CD4-positive, alpha-beta T cell (primary cell): Measurements from ENCODE around the gene KPNA1. TPM values are rescaled to one million over a fixed set of nuclear protein-coding genes. Genes with fewer than 3 reads are reported as not detected.
A peak's percentile ranks its signal among the peaks of the same experiment; 100 is the strongest.

Source experiments
- ATAC-seq: fragments of 200-7000 bp; cut with Tn5 transposase; one replicate; pipeline ENCODE4 v1.10.0; 2022; ENCODE audit warnings: mild to moderate bottlenecking; ENCODE audit not compliant: poor library complexity
- CTCF ChIA-PET: fragments of 350-600 bp; sonication (Branson Sonifier 250); formaldehyde crosslinking; loops from one replicate; lab custom pipeline; 2021; ENCODE audit warnings: antibody characterized with exemption, inconsistent platforms; lab: Charles Lee
- POLR2A ChIA-PET: fragments of 350-600 bp; sonication (Branson Sonifier 250); formaldehyde crosslinking; loops from one replicate; lab custom pipeline; 2021; ENCODE audit warnings: antibody characterized with exemption, inconsistent platforms; lab: Charles Lee
- DNase-seq, 14 experiments: peaks; one replicate each; pipeline ENCODE4 v3.0.0-alpha.2; 2013 to 2020; ENCODE audit warnings: mixed read lengths in 2 of 14
- H3K27ac ChIP-seq, 2 donors: one replicate each; pipeline versions ENCODE4 v1.5.1 to v1.7.0; 2013; ENCODE audit warnings: low read length in 2 of 2, low read depth in 1 of 2, mild to moderate bottlenecking in 1 of 2
- H3K27me3 ChIP-seq, 2 experiments: 1 replicate in 1 of 2; 2 replicates in 1 of 2; pipeline versions ENCODE4 v1.6.1 to v1.7.0; 2013; ENCODE audit warnings: low read length in 2 of 2, control low read depth in 1 of 2, mild to moderate bottlenecking in 1 of 2, moderate library complexity in 1 of 2; ENCODE audit not compliant: insufficient read depth in 2 of 2, control insufficient read depth in 1 of 2
- H3K36me3 ChIP-seq: one replicate; pipeline ENCODE4 v1.6.1; 2013; ENCODE audit warnings: low read length, control low read depth; ENCODE audit not compliant: insufficient read depth
- H3K4me1 ChIP-seq: one replicate; pipeline ENCODE4 v1.6.1; 2013; ENCODE audit warnings: low read length, control low read depth; ENCODE audit not compliant: insufficient read depth
- H3K4me3 ChIP-seq: one replicate; pipeline ENCODE4 v1.5.1; 2013; ENCODE audit warnings: mild to moderate bottlenecking, low read length, moderate library complexity
- H3K9me3 ChIP-seq, 2 experiments: 1 replicate in 1 of 2; 2 replicates in 1 of 2; pipeline versions ENCODE4 v1.6.1 to v1.7.0; 2013; ENCODE audit warnings: low read length in 2 of 2, mild to moderate bottlenecking in 2 of 2, control low read depth in 1 of 2, moderate library complexity in 1 of 2; ENCODE audit not compliant: control insufficient read depth in 1 of 2, insufficient read depth in 1 of 2
- H3K27ac Mint-ChIP-seq: one replicate; pipeline ENCODE4 v1.8.0; 2020; ENCODE audit warnings: mixed read lengths
- H3K27me3 Mint-ChIP-seq: one replicate; pipeline ENCODE4 v1.8.0; 2021; ENCODE audit warnings: mixed read lengths
- H3K36me3 Mint-ChIP-seq: one replicate; pipeline ENCODE4 v1.8.0; 2021; ENCODE audit warnings: low read depth, mixed read lengths
- H3K4me1 Mint-ChIP-seq: one replicate; pipeline ENCODE4 v1.8.0; 2021; ENCODE audit warnings: low read depth, mixed read lengths
- H3K4me3 Mint-ChIP-seq: one replicate; pipeline ENCODE4 v1.8.0; 2020; ENCODE audit warnings: mild to moderate bottlenecking, mixed read lengths
- H3K9me3 Mint-ChIP-seq: one replicate; pipeline ENCODE4 v1.8.0; 2020; ENCODE audit warnings: mixed read lengths
- CTCF ChIP-seq: fragments of 200-600 bp; IDR thresholded peaks from one replicate; pipeline ENCODE4 v1.8.0; 2022; ENCODE audit warnings: antibody characterized with exemption, mild to moderate bottlenecking
- intact Hi-C, 2 experiments: fragments of 100-400 bp; cut with DNase I in 1 of 2; cut with micrococcal nuclease in 1 of 2; formaldehyde crosslinking; loops; one replicate each; pipeline versions ENCODE4 v1.15.1 to v1.9.0; 2023 to 2025; cut with DNase I, micrococcal nuclease
- total RNA-seq, 174 experiments: library from RNA in 2 of 174; stranded (reverse) in 2 of 174; gene quantifications; one replicate each; pipeline ENCODE4 v1.2.3 and lab custom pipeline; 2021 to 2026

The KPNA1 gene
- total RNA-seq, 2 experiments from 2014 or later, result 46.2 to 49.8 TPM

GRCh38 chr3:122559906-122560305, 45.2 kb upstream of the KPNA1 start:
- no peak overlapping the region for H3K27ac ChIP-seq
- H3K4me1 ChIP-seq, result peaks cover 33% of the 10 kb centered on the region
- no peak for DNase-seq
- Mint-ChIP-seq H3K4me3 (peak overlapping the region; percentile 47), H3K27me3 (no peaks in the 10 kb centered on the region), H3K36me3 (peaks cover 80% of the 10 kb centered on the region), H3K27ac (no peak overlapping the region), H3K9me3 (no peaks in the 10 kb centered on the region), H3K4me1 (peaks cover 52% of the 10 kb centered on the region)
- no peaks in the 10 kb centered on the region for H3K9me3 ChIP-seq
- ATAC-seq, result no peak
- ChIA-PET CTCF (interaction anchor here (1.1 to 7.0 kb wide), 2 partner anchors 119 to 167 kb away, joined by 3 to 45 read pairs; no protein-coding TSS in a partner anchor), POLR2A (interaction anchor here (0.8 to 8.6 kb wide), 3 partner anchors 17 to 119 kb away, joined by 3 to 94 read pairs (median 3); partner anchors contain the start of genes PARP14 and PARP15)
- intact Hi-C loops, result loop anchor here (1.0 to 10.0 kb wide), 9 partner anchors 119 to 1015 kb away; partner anchors contain the start of genes POLQ (in 2 of the 2), SEC22A (in 2 of the 2), FAM162A (in 1 of the 2) and HSPBAP1 (in 1 of the 2)
- H3K27me3 ChIP-seq, result no peaks in the 10 kb centered on the region
- TF ChIP-seq CTCF, result no peak
- no peak overlapping the region for H3K4me3 ChIP-seq
- peaks cover 48% of the 10 kb centered on the region for H3K36me3 ChIP-seq

- H3K27ac Mint-ChIP-seq, result no peak overlapping the region
- no peaks in the 10 kb centered on the region for H3K9me3 Mint-ChIP-seq
- Histone ChIP-seq H3K27ac (no peak overlapping the region), H3K4me3 (no peak overlapping the region), H3K36me3 (peaks cover 58% of the 10 kb centered on the region), H3K4me1 (peaks cover 29% of the 10 kb centered on the region), H3K9me3 (no peaks in the 10 kb centered on the region), H3K27me3 (no peaks in the 10 kb centered on the region)
- no peak for DNase-seq
- peaks cover 51% of the 10 kb centered on the region for H3K4me1 Mint-ChIP-seq
- peaks cover 77% of the 10 kb centered on the region for H3K36me3 Mint-ChIP-seq
- ATAC-seq, result no peak
- ChIA-PET POLR2A (interaction anchor here (8.6 kb wide), 1 partner anchor 120 kb away, joined by 94 read pairs; the partner anchor contains the start of gene PARP14), CTCF (interaction anchor here (7.0 kb wide), 1 partner anchor 121 kb away, joined by 45 read pairs; no protein-coding TSS in a partner anchor)
- no peak overlapping the region for H3K4me3 Mint-ChIP-seq
- intact Hi-C loops, result no loop called here
- no peak for TF ChIP-seq CTCF
- no peaks in the 10 kb centered on the region for H3K27me3 Mint-ChIP-seq
Observed at GRCh38 chr3:122558605-122559004, 43.9 kb upstream of the KPNA1 start.

- H3K27me3 ChIP-seq, result no peaks in the 10 kb centered on the region
- no peak overlapping the region for H3K4me3 ChIP-seq
- intact Hi-C loops, result no loop called here
- H3K27ac ChIP-seq, result no peak overlapping the region
- TF ChIP-seq CTCF, result no peak
- H3K9me3 ChIP-seq, result no peaks in the 10 kb centered on the region
- ATAC-seq, result no peak
- Mint-ChIP-seq H3K36me3 (peaks cover 80% of the 10 kb centered on the region), H3K4me1 (peaks cover 40% of the 10 kb centered on the region), H3K27me3 (no peaks in the 10 kb centered on the region), H3K9me3 (no peaks in the 10 kb centered on the region), H3K4me3 (no peak overlapping the region), H3K27ac (no peak overlapping the region)
- ChIA-PET CTCF (interaction anchor here (1.6 kb wide), 1 partner anchor 122 kb away, joined by 7 read pairs; no protein-coding TSS in a partner anchor), POLR2A (interaction anchor here (1.1 kb wide), 1 partner anchor 111 kb away, joined by 3 read pairs; no protein-coding TSS in a partner anchor)
- peaks cover 19% of the 10 kb centered on the region for H3K4me1 ChIP-seq
- no peak for DNase-seq
- H3K36me3 ChIP-seq, result peaks cover 69% of the 10 kb centered on the region
Observed at GRCh38 chr3:122557356-122557755, 42.6 kb upstream of the KPNA1 start.
